HepG2 (cell line): ENCODE results near the gene HEBP1. TPM values are rescaled to one million over a fixed set of nuclear protein-coding genes. Genes with fewer than 3 reads are reported as not detected.

Source experiments
- BRF2 ChIP-seq: sonication (generic); formaldehyde crosslinking; IDR thresholded peaks from 2 replicates; pipeline ENCODE4 v1.8.1; 2022; ENCODE audit warnings: mild to moderate bottlenecking, missing genetic modification reagents
- HNF4A ChIP-seq: sonication (generic); formaldehyde crosslinking; IDR thresholded peaks from 2 replicates; pipeline ENCODE4 v1.4.0; 2020; ENCODE audit warnings: missing genetic modification reagents
- ISL2 ChIP-seq: sonication (generic); formaldehyde crosslinking; IDR thresholded peaks from 2 replicates; pipeline ENCODE4 v1.5.0; 2020; ENCODE audit warnings: missing genetic modification reagents
- MXD4 ChIP-seq: IDR thresholded peaks from 2 replicates; pipeline ENCODE4 v1.6.1; 2016; ENCODE audit warnings: mild to moderate bottlenecking, missing biosample characterization, missing genetic modification reagents
- NFKBIZ ChIP-seq: IDR thresholded peaks from 2 replicates; pipeline ENCODE4 v1.6.1; 2018; ENCODE audit warnings: missing genetic modification reagents, missing compliant biosample characterization
- PAWR ChIP-seq: sonication (generic); formaldehyde crosslinking; IDR thresholded peaks from 2 replicates; pipeline ENCODE4 v1.4.0; 2020; ENCODE audit warnings: missing genetic modification reagents, mild to moderate bottlenecking, borderline replicate concordance
- POLR2A ChIP-seq, 2 experiments: IDR thresholded peaks; 2 replicates each; pipeline ENCODE4 v1.6.1; 2011; ENCODE audit warnings: low read depth in 2 of 2, low read length in 2 of 2, mild to moderate bottlenecking in 1 of 2, moderate library complexity in 1 of 2; ENCODE audit not compliant: insufficient read depth in 1 of 2
- RBFOX2 ChIP-seq: fragments of 200-400 bp; formaldehyde crosslinking; IDR thresholded peaks from 2 replicates; pipeline ENCODE4 v1.6.1; 2017; ENCODE audit warnings: low read depth, mild to moderate bottlenecking, low read length
- TERF1 ChIP-seq: sonication (generic); formaldehyde crosslinking; IDR thresholded peaks from 2 replicates; pipeline ENCODE4 v1.8.0; 2022; ENCODE audit warnings: mild to moderate bottlenecking, missing genetic modification reagents, moderate library complexity
- ZBTB20 ChIP-seq: sonication (generic); formaldehyde crosslinking; IDR thresholded peaks from 2 replicates; pipeline ENCODE4 v1.8.1; 2023; ENCODE audit warnings: missing genetic modification reagents, low read depth, mild to moderate bottlenecking, borderline replicate concordance
- ZBTB43 ChIP-seq: sonication (generic); formaldehyde crosslinking; conservative IDR thresholded peaks from 2 replicates; pipeline ENCODE4 v1.4.0; 2020; ENCODE audit warnings: missing genetic modification reagents
- ZC3H13 ChIP-seq: sonication (generic); formaldehyde crosslinking; IDR thresholded peaks from 2 replicates; pipeline ENCODE4 v1.8.1; 2023; ENCODE audit warnings: mild to moderate bottlenecking, missing genetic modification reagents, moderate library complexity
- ZFX ChIP-seq: sonication (generic); formaldehyde crosslinking; IDR thresholded peaks from 2 replicates; pipeline ENCODE4 v1.4.0; 2020; ENCODE audit warnings: mild to moderate bottlenecking, low read depth, missing genetic modification reagents, moderate library complexity
- ZNF281 ChIP-seq: sonication (generic); formaldehyde crosslinking; IDR thresholded peaks from 2 replicates; pipeline ENCODE4 v1.4.0; 2020; ENCODE audit warnings: missing genetic modification reagents, borderline replicate concordance
- ZNF891 ChIP-seq: sonication (generic); formaldehyde crosslinking; IDR thresholded peaks from 2 replicates; pipeline ENCODE4 v1.5.0; 2020; ENCODE audit warnings: mild to moderate bottlenecking, missing genetic modification reagents
- polyA plus RNA-seq, 8 experiments: library from polyadenylated mRNA; depleted of rRNA in 3 of 8; stranded (reverse) in 7 of 8; unstranded in 1 of 8; fragments of >200 nt; fragmentation: Illumina TruSeq in 4 of 8; extraction: Trizol in 4 of 8; gene quantifications; 2 replicates each; pipeline versions ENCODE4 v1.2.1 to v1.2.3, GENCODE V29; 2011 to 2016; ENCODE audit warnings: low read depth in 4 of 8, missing spikeins in 1 of 8, mixed read lengths in 1 of 8; ENCODE audit not compliant: insufficient read depth in 1 of 8
- total RNA-seq, 5 experiments: library from RNA; depleted of rRNA; stranded (reverse); fragments of >200 nt; fragmentation: Illumina TruSeq; extraction: Trizol; gene quantifications; 2 replicates each; pipeline ENCODE4 v1.2.3, GENCODE V29; 2016; ENCODE audit warnings: low read depth in 1 of 5

Gene HEBP1
- total and polyA plus RNA-seq, 2 of the 13 experiments (the other 11 are each of a cell fraction or from before 2014, with no cell fraction given): 7.8 to 9.4 TPM

- TF ChIP-seq BRF2 (CRISPR knock-in tag) (0 out of 2 replicates have a peak, but pooled peaks have one; percentile 5), POLR2A (IDR thresholded peaks at IDR 0.05; ENCODE audit: insufficient read depth in 1 of 2, low read depth in 2 of 2, low read length in 2 of 2) (0 out of 4 replicates have a peak, but pooled peaks of 1 of the 2 experiments have one; percentile 37), TERF1 (CRISPR knock-in tag) (no peak), ZNF891 (CRISPR knock-in tag) (0 out of 2 replicates have a peak, but pooled peaks have one; percentile 36), ZFX (CRISPR knock-in tag) (peak; percentile 47; the same call in 1 of the 2 replicates), ISL2 (no peak), ZNF281 (CRISPR knock-in tag) (peak; percentile 55; the same call in 1 of the 2 replicates), ZC3H13 (CRISPR knock-in tag) (no peak), NFKBIZ (CRISPR knock-in tag) (no peak), ZBTB43 (CRISPR knock-in tag) (no peak), MXD4 (no peak), RBFOX2 (0 out of 2 replicates have a peak, but pooled peaks have one; percentile 15), PAWR (CRISPR knock-in tag) (no peak), HNF4A (no peak), ZBTB20 (CRISPR knock-in tag) (no peak)
These were observed 1.1 kb upstream of the HEBP1 start (continued) for GRCh38 chr12:13000925-13001774.
